ENCODE data around the gene ABI3.

The ABI3 gene

GRCh38 chr17:49267912-49268311 is 57.4 kb downstream of the ABI3 start:
- TF ChIP-seq, protein P1, sequence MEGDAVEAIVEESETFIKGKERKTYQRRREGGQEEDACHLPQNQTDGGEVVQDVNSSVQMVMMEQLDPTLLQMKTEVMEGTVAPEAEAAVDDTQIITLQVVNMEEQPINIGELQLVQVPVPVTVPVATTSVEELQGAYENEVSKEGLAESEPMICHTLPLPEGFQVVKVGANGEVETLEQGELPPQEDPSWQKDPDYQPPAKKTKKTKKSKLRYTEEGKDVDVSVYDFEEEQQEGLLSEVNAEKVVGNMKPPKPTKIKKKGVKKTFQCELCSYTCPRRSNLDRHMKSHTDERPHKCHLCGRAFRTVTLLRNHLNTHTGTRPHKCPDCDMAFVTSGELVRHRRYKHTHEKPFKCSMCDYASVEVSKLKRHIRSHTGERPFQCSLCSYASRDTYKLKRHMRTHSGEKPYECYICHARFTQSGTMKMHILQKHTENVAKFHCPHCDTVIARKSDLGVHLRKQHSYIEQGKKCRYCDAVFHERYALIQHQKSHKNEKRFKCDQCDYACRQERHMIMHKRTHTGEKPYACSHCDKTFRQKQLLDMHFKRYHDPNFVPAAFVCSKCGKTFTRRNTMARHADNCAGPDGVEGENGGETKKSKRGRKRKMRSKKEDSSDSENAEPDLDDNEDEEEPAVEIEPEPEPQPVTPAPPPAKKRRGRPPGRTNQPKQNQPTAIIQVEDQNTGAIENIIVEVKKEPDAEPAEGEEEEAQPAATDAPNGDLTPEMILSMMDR (IDR thresholded peaks at IDR 0.05; ENCODE audit: borderline replicate concordance, control extremely low read depth, extremely low read depth, insufficient read depth, missing control alignments) = no peak
- DNase-seq (ENCODE audit: low spot score) = no peak
- in situ Hi-C loops (cut with MboI; ENCODE audit: low sequenced_read_pairs, unreplicated experiment) = no loop called here

GRCh38 chr17:49269356-49269755 is 58.8 kb downstream of the ABI3 start:
- TF ChIP-seq, protein P1 (IDR thresholded peaks at IDR 0.05; ENCODE audit: borderline replicate concordance, control extremely low read depth, extremely low read depth, insufficient read depth, missing control alignments) = no peak
- no peak for DNase-seq (ENCODE audit: low spot score)
- in situ Hi-C loops (cut with MboI; ENCODE audit: low sequenced_read_pairs, unreplicated experiment) = no loop called here

Measured in GM13976 (cell line).